RWPE2 (cell line): Measurements from ENCODE around the gene MAX.
A peak's percentile ranks its signal among the peaks of the same experiment; 100 is the strongest.

Source experiments
- ATAC-seq: fragments of 200-7000 bp; cut with Tn5 transposase; 3 replicates; pipeline ENCODE4 v1.9.1; 2021; ENCODE audit warnings: low read depth
- DNase-seq: peaks from one replicate; pipeline ENCODE4 v3.0.0-alpha.2; 2020; ENCODE audit warnings: low spot score
- H3K27ac ChIP-seq: fragments of 450-650 bp; 2 replicates; pipeline ENCODE4 v1.5.1; 2017; ENCODE audit warnings: mild to moderate bottlenecking; ENCODE audit not compliant: poor library complexity, severe bottlenecking
- H3K27me3 ChIP-seq: fragments of 250-450 bp; sonication (Bioruptor Pico); 2 replicates; pipeline ENCODE4 v1.5.1; 2021; ENCODE audit warnings: mild to moderate bottlenecking, moderate library complexity; ENCODE audit not compliant: insufficient read depth, poor library complexity, severe bottlenecking
- H3K36me3 ChIP-seq: fragments of 250-450 bp; sonication (Bioruptor Pico); 2 replicates; pipeline ENCODE4 v1.5.1; 2020; ENCODE audit warnings: low read depth, mild to moderate bottlenecking, moderate library complexity
- H3K4me1 ChIP-seq: fragments of 250-450 bp; sonication (Bioruptor Pico); 2 replicates; pipeline ENCODE4 v1.5.1; 2021; ENCODE audit warnings: mild to moderate bottlenecking, moderate library complexity; ENCODE audit not compliant: insufficient read depth, poor library complexity, severe bottlenecking
- H3K4me3 ChIP-seq: fragments of 250-450 bp; sonication (Bioruptor Pico); 2 replicates; pipeline ENCODE4 v1.5.1; 2021; ENCODE audit warnings: mild to moderate bottlenecking, moderate library complexity; ENCODE audit not compliant: severe bottlenecking
- H3K9me3 ChIP-seq: fragments of 250-450 bp; sonication (Bioruptor Pico); 2 replicates; pipeline ENCODE4 v1.5.1; 2021; ENCODE audit warnings: mild to moderate bottlenecking, moderate library complexity; ENCODE audit not compliant: severe bottlenecking
- TF ChIP-seq, protein P1 (sequence below): fragments of 450-650 bp; IDR thresholded peaks from one replicate; pipeline ENCODE4 v1.5.1; 2017; ENCODE audit warnings: mild to moderate bottlenecking, moderate library complexity; ENCODE audit not compliant: poor library complexity, severe bottlenecking

The MAX gene

DNA sequence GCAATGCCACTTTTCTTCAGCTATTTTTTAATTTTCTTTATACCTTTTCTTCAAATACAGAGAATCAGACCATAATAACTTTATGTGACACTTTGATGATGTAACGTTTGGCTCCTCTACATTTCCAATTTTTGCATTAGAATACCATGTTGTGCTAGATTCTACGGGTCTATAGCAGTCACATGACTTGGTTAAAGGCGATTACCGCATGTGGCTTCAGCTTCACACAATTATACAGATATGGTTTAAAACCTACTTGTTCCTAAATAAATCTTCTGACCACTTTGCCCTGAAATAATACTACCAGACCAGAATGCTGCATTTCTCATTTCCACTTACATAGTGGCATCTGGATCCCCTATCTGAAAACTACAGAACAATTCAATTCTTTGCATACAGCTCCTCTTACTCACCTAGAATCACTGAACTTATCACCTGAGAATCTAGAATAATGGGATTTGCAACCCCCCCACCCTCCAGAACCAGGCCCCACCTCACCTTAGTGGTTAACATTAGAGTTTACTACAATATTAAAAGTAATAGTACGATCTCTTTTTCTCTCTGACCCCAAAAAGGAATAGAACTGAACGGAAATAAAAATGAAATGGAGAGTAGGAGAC, 1.3 kb downstream of the MAX start:
- DNase-seq (no peak), ATAC-seq (no peak)
- Histone ChIP-seq H3K4me1 (peaks cover 18% of the 10 kb centered on the region), H3K27ac (peak overlapping the region; percentile 63), H3K36me3 (peaks cover 53% of the 10 kb centered on the region), H3K27me3 (no peaks in the 10 kb centered on the region), H3K4me3 (peak overlapping the region; percentile 75), H3K9me3 (no peaks in the 10 kb centered on the region)
- TF ChIP-seq, protein P1, sequence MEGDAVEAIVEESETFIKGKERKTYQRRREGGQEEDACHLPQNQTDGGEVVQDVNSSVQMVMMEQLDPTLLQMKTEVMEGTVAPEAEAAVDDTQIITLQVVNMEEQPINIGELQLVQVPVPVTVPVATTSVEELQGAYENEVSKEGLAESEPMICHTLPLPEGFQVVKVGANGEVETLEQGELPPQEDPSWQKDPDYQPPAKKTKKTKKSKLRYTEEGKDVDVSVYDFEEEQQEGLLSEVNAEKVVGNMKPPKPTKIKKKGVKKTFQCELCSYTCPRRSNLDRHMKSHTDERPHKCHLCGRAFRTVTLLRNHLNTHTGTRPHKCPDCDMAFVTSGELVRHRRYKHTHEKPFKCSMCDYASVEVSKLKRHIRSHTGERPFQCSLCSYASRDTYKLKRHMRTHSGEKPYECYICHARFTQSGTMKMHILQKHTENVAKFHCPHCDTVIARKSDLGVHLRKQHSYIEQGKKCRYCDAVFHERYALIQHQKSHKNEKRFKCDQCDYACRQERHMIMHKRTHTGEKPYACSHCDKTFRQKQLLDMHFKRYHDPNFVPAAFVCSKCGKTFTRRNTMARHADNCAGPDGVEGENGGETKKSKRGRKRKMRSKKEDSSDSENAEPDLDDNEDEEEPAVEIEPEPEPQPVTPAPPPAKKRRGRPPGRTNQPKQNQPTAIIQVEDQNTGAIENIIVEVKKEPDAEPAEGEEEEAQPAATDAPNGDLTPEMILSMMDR, result no peak

DNA sequence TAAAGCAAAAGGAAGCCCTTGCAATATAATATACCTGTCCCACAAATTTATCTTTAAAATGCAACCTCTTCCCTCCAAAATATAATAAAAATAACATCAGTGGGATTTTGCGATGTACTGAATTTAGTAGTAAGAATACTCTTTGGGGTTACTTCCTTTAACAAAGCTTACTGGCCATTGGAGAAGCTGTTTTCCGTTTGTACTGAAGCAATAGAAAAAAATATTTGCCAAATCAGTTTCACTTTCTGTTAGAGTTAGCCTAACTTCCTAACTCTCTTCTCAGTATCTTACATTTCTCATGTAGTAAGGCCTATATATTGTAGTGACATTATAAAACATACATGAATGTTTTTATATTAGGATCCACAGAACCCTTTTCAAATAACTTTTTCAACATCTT, 3.7 kb downstream of the MAX start:
- Histone ChIP-seq H3K27ac (no peak overlapping the region), H3K9me3 (no peaks in the 10 kb centered on the region), H3K4me3 (no peak overlapping the region), H3K27me3 (no peaks in the 10 kb centered on the region), H3K36me3 (peaks cover 77% of the 10 kb centered on the region), H3K4me1 (peaks cover 18% of the 10 kb centered on the region)
- no peak for ATAC-seq
- TF ChIP-seq, protein P1, result no peak
- no peak for DNase-seq

DNA sequence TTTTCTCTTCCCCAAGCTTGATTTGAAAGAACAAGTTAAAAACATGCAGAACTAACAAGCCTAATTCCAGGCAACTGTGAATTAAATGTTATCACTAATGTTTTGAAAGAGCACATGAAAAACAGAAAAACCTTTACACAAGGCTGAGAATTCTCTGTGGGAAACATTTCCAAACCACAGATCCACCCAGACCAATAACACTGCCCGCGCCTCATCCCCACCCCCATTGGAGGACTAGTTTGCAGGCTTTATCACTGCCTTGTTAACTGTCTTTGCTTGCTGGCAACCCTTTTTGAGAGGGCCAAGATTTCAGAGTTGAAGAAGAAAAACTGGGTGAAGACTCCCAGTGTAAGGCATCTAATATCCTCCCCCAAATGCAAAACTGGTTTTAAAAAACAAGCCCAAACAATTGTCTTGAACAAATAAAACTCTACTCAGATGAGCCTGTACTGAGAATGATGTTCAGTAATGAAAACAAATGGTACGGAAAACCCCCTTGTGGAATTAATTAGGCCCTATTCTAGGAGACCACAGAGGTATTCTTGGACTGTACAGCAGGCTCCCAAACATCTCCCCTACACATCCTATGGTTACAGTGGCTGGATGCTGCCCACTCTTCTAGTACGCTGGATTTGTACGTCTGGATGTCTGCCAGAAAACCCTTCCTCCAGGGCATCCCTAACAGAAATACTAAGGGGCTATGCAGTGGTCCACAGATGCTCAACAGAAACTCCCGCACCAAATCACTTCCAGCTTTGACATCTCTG, 5.8 kb downstream of the MAX start:
- TF ChIP-seq, protein P1, result no peak
- Histone ChIP-seq H3K4me3 (no peak overlapping the region), H3K27me3 (no peaks in the 10 kb centered on the region), H3K36me3 (peaks cover 98% of the 10 kb centered on the region), H3K4me1 (peaks cover 18% of the 10 kb centered on the region), H3K9me3 (no peaks in the 10 kb centered on the region), H3K27ac (no peak overlapping the region)
- DNase-seq (no peak), ATAC-seq (no peak)

DNA sequence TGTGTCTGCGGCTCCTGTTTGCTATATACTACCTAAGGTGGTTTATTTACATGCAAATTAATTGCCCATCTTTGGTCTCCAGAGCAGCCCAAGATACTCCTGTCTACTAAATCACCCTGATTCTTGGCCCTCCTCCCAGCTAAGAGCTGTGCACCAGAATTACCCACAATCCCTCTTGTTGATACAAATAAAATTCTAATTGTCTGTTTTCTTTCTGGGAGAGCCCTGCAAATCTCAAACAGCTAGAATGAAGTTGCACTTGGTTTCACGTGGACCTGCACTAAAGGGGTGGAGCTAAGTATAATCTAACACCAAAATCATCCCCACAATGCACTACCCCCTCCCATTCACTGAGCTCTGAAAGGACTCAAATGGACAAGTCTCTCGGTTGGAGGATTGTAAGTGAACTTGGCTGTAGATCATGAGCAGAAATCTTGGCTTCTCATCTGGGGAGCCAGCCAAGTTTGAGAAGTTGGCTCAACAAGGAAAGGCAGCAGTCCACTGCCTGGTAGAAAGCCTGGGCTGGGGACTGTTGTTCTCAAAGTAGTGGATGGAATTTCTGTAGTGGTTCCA, 6.6 kb downstream of the MAX start:
- TF ChIP-seq, protein P1, result no peak
- Histone ChIP-seq H3K4me3 (no peak overlapping the region), H3K4me1 (peaks cover 14% of the 10 kb centered on the region), H3K36me3 (peaks cover 100% of the 10 kb centered on the region), H3K27me3 (no peaks in the 10 kb centered on the region), H3K9me3 (no peaks in the 10 kb centered on the region), H3K27ac (no peak overlapping the region)
- DNase-seq, result no peak
- ATAC-seq, result no peak
